DOHH2 (cell line): ENCODE results near the gene ATP1A1.

Experiments used
- H3F3A ChIP-seq: fragments of 200-600 bp; sonication (generic), shearing (Covaris generic); 2 replicates; pipeline ENCODE4 v1.6.0; 2016; ENCODE audit warnings: antibody characterized with exemption, mild to moderate bottlenecking; ENCODE audit not compliant: control insufficient read depth, insufficient read depth
- H3K27ac ChIP-seq: fragments of 200-600 bp; sonication (generic); 2 replicates; pipeline ENCODE4 v1.5.1; 2014; ENCODE audit warnings: low read depth, mild to moderate bottlenecking, low read length, moderate library complexity
- H3K27me3 ChIP-seq: fragments of 200-600 bp; sonication (generic); 2 replicates; pipeline ENCODE4 v1.6.1; 2014; ENCODE audit warnings: mild to moderate bottlenecking, low read length, mixed read lengths; ENCODE audit not compliant: control insufficient read depth
- H3K36me3 ChIP-seq: fragments of 200-600 bp; sonication (generic); 2 replicates; pipeline ENCODE4 v1.6.1; 2014; ENCODE audit warnings: mild to moderate bottlenecking, low read length, moderate library complexity, mixed read lengths; ENCODE audit not compliant: control insufficient read depth
- H3K4me1 ChIP-seq: fragments of 200-600 bp; sonication (generic); 2 replicates; pipeline ENCODE4 v1.6.1; 2014; ENCODE audit warnings: mild to moderate bottlenecking, low read length, mixed read lengths; ENCODE audit not compliant: control insufficient read depth
- H3K4me2 ChIP-seq: fragments of 200-600 bp; sonication (generic); 2 replicates; pipeline ENCODE4 v1.6.0; 2014; ENCODE audit warnings: mild to moderate bottlenecking, low read length, moderate library complexity
- H3K4me3 ChIP-seq: fragments of 200-600 bp; sonication (generic); 2 replicates; pipeline ENCODE4 v1.5.1; 2014; ENCODE audit warnings: mild to moderate bottlenecking, low read length, mixed read lengths
- H3K79me2 ChIP-seq: fragments of 200-600 bp; sonication (generic); 2 replicates; pipeline ENCODE4 v1.6.1; 2014; ENCODE audit warnings: mild to moderate bottlenecking, low read length, mixed read lengths; ENCODE audit not compliant: control insufficient read depth
- H3K9me2 ChIP-seq: fragments of 200-600 bp; sonication (generic); replicated peaks from 2 replicates; pipeline ENCODE4 v1.6.1; 2014; ENCODE audit warnings: mild to moderate bottlenecking, low read length, mixed read lengths; ENCODE audit not compliant: control insufficient read depth
- H3K9me3 ChIP-seq: fragments of 200-600 bp; sonication (generic); 2 replicates; pipeline ENCODE4 v1.6.1; 2014; ENCODE audit warnings: antibody characterized with exemption, low read length, mixed read lengths; ENCODE audit not compliant: control insufficient read depth, insufficient read depth
- H4K20me1 ChIP-seq: fragments of 200-600 bp; sonication (generic); 2 replicates; pipeline ENCODE4 v1.6.0; 2014; ENCODE audit warnings: low read depth, mild to moderate bottlenecking, antibody characterized with exemption, low read length, moderate library complexity; ENCODE audit not compliant: control insufficient read depth, insufficient read depth
- EZH2phosphoT487 ChIP-seq: fragments of 200-600 bp; sonication (generic); IDR thresholded peaks from 2 replicates; pipeline ENCODE4 v1.6.1; 2017; ENCODE audit warnings: borderline replicate concordance, mild to moderate bottlenecking, antibody characterized with exemption, low read length, moderate library complexity, mixed read lengths
- TF ChIP-seq, protein P1 (sequence below): fragments of 200-600 bp; sonication (generic); IDR thresholded peaks from one replicate; pipeline ENCODE4 v1.5.1; 2014; ENCODE audit warnings: antibody characterized with exemption, mild to moderate bottlenecking, low read depth, low read length; ENCODE audit not compliant: poor library complexity, severe bottlenecking

Gene ATP1A1

DNA sequence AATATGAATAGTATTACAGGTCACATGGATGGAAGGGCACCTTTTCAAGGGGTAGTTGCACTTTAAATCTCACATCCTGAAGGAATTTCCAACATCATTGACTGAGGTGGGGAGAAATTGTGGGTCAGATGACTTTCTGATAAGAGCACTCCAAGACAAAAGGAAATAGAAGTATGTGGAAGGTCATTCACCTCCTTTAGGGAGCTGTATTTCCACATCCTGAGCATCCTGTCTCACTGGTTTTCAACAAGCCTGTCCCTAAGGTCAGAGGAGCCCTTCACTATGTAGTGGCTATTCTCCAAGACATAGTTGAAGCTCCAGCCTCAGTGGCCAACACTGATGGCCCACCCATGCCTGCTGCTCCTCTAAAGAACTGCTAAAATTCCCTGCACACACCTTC lies 76.5 kb downstream of the ATP1A1 start:
- Histone ChIP-seq H3K4me3 (no peak overlapping the region), H3K9me3 (no peaks in the 10 kb centered on the region), H3K36me3 (no peaks in the 10 kb centered on the region), H3K4me1 (no peaks in the 10 kb centered on the region), H3K79me2 (no peaks in the 10 kb centered on the region), H3K4me2 (no peak overlapping the region), H4K20me1 (no peaks in the 10 kb centered on the region), H3K9me2 (no peaks in the 10 kb centered on the region), H3K27me3 (peaks cover 13% of the 10 kb centered on the region), H3K27ac (no peak overlapping the region), H3F3A (no peaks in the 10 kb centered on the region)
- TF ChIP-seq EZH2phosphoT487, result no peak
- TF ChIP-seq, protein P1, sequence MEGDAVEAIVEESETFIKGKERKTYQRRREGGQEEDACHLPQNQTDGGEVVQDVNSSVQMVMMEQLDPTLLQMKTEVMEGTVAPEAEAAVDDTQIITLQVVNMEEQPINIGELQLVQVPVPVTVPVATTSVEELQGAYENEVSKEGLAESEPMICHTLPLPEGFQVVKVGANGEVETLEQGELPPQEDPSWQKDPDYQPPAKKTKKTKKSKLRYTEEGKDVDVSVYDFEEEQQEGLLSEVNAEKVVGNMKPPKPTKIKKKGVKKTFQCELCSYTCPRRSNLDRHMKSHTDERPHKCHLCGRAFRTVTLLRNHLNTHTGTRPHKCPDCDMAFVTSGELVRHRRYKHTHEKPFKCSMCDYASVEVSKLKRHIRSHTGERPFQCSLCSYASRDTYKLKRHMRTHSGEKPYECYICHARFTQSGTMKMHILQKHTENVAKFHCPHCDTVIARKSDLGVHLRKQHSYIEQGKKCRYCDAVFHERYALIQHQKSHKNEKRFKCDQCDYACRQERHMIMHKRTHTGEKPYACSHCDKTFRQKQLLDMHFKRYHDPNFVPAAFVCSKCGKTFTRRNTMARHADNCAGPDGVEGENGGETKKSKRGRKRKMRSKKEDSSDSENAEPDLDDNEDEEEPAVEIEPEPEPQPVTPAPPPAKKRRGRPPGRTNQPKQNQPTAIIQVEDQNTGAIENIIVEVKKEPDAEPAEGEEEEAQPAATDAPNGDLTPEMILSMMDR, result no peak

DNA sequence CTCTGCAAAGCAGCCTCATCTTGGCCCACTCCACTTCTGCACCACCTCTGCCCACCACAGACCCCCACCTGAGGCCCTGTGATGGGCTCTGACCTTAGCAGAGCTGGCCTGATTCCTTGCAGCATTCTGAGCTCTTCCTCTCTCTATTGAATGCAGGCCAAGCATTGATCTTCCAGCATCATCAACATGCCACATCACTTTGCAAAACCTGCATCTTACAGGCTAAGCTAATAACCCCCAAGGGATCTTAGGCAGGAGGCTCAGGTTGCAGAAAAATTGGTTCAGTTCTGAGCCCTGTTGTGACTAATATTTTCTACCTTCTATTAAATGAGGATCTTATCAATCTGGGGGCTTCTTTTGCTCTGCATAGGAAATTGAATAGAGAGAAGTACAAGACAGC lies 78.7 kb downstream of the ATP1A1 start:
- no peak for TF ChIP-seq EZH2phosphoT487
- TF ChIP-seq, protein P1, result no peak
- Histone ChIP-seq H3K27ac (no peak overlapping the region), H3K9me2 (no peaks in the 10 kb centered on the region), H3K4me2 (no peak overlapping the region), H3K36me3 (no peaks in the 10 kb centered on the region), H3F3A (no peaks in the 10 kb centered on the region), H4K20me1 (no peaks in the 10 kb centered on the region), H3K4me3 (no peak overlapping the region), H3K9me3 (no peaks in the 10 kb centered on the region), H3K79me2 (no peaks in the 10 kb centered on the region), H3K27me3 (peaks cover 9% of the 10 kb centered on the region), H3K4me1 (no peaks in the 10 kb centered on the region)

DNA sequence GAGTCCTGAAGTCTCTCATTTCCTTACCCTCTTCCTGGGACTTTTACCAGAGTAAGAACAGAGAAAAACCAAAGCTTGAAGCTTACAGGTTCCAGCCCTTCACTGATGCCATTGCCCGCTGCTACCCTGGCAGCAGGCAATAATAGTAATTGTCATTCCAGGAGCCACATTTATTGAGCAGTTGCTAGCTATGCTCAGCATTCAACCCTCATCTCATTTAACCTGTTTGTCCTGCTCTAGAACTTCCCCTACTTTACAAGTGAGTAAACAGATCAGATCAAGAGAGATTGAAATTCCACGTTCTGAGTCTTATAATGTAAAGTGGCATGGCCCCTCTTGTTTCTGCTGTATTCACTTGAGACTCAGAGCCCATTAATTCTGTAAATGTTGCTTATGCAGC lies 80.4 kb downstream of the ATP1A1 start:
- no peak overlapping the region for H3K27ac ChIP-seq
- H4K20me1 ChIP-seq, result no peaks in the 10 kb centered on the region

More for the DNA sequence above, 80.4 kb downstream of the ATP1A1 start:
- Histone ChIP-seq H3K9me2 (no peaks in the 10 kb centered on the region), H3K4me1 (no peaks in the 10 kb centered on the region), H3K36me3 (no peaks in the 10 kb centered on the region), H3K9me3 (no peaks in the 10 kb centered on the region), H3K4me3 (no peak overlapping the region), H3K79me2 (no peaks in the 10 kb centered on the region), H3K27me3 (peaks cover 5% of the 10 kb centered on the region; the same call in 1 of the 2 replicates), H3K4me2 (no peak overlapping the region), H3F3A (no peaks in the 10 kb centered on the region)
- no peak for TF ChIP-seq EZH2phosphoT487
- TF ChIP-seq, protein P1, result no peak
